Measurements from ENCODE around the gene SETDB2.

SETDB2 gene

GRCh38 chr13:49428041-49428763, 15.9 kb upstream of the SETDB2 start:
- no peak for DNase-seq (ENCODE audit: low read depth in 4 of 4, low spot score in 1 of 4)

- no peak for DNase-seq (ENCODE audit: low read depth in 4 of 4, low spot score in 1 of 4)
Observed at GRCh38 chr13:49429121-49429520, 15.0 kb upstream of the SETDB2 start.

GRCh38 chr13:49435992-49436391, 8.1 kb upstream of the SETDB2 start:
- no peak for DNase-seq (ENCODE audit: low read depth in 4 of 4, low spot score in 1 of 4)

GRCh38 chr13:49436890-49437289, 7.2 kb upstream of the SETDB2 start:
- DNase-seq (ENCODE audit: low read depth in 4 of 4, low spot score in 1 of 4) = no peak

- no peak for DNase-seq (ENCODE audit: low read depth in 4 of 4, low spot score in 1 of 4)
Observed at GRCh38 chr13:49437705-49438104, 6.4 kb upstream of the SETDB2 start.

- no peak for DNase-seq (ENCODE audit: low read depth in 4 of 4, low spot score in 1 of 4)
Observed at GRCh38 chr13:49439609-49440008, 4.5 kb upstream of the SETDB2 start.

- no peak for DNase-seq (ENCODE audit: low read depth in 4 of 4, low spot score in 1 of 4)
Observed at GRCh38 chr13:49441312-49441711, 2.8 kb upstream of the SETDB2 start.

GRCh38 chr13:49441846-49442245, 2.2 kb upstream of the SETDB2 start:
- no peak for DNase-seq (ENCODE audit: low read depth in 4 of 4, low spot score in 1 of 4)

- no peak for DNase-seq (ENCODE audit: low read depth in 4 of 4, low spot score in 1 of 4)
Observed at GRCh38 chr13:49443357-49443703, 744 bp upstream of the SETDB2 start.

GRCh38 chr13:49444524-49445395, 686 bp downstream of the SETDB2 start:
- DNase-seq (ENCODE audit: low read depth in 4 of 4, low spot score in 1 of 4) = no peak

GRCh38 chr13:49446473-49446872, 2.4 kb downstream of the SETDB2 start:
- no peak for DNase-seq (ENCODE audit: low read depth in 4 of 4, low spot score in 1 of 4)

- DNase-seq (ENCODE audit: low read depth in 4 of 4, low spot score in 1 of 4) = no peak
Observed at GRCh38 chr13:49448753-49449152, 4.7 kb downstream of the SETDB2 start.

- DNase-seq (ENCODE audit: low read depth in 4 of 4, low spot score in 1 of 4) = no peak
Observed at GRCh38 chr13:49450105-49450819, 6.2 kb downstream of the SETDB2 start.

- no peak for DNase-seq (ENCODE audit: low read depth in 4 of 4, low spot score in 1 of 4)
Observed at GRCh38 chr13:49452725-49453457, 8.8 kb downstream of the SETDB2 start.

- DNase-seq (ENCODE audit: low read depth in 4 of 4, low spot score in 1 of 4) = no peak
Observed at GRCh38 chr13:49453465-49453864, 9.4 kb downstream of the SETDB2 start.

- DNase-seq (ENCODE audit: low read depth in 4 of 4, low spot score in 1 of 4) = no peak
Observed at GRCh38 chr13:49454388-49455006, 10.4 kb downstream of the SETDB2 start.

- DNase-seq (ENCODE audit: low read depth in 4 of 4, low spot score in 1 of 4) = no peak
Observed at GRCh38 chr13:49455007-49455398, 10.9 kb downstream of the SETDB2 start.

GRCh38 chr13:49456156-49456555, 12.1 kb downstream of the SETDB2 start:
- DNase-seq (ENCODE audit: low read depth in 4 of 4, low spot score in 1 of 4) = no peak

- no peak for DNase-seq (ENCODE audit: low read depth in 4 of 4, low spot score in 1 of 4)
Observed at GRCh38 chr13:49457221-49457620, 13.1 kb downstream of the SETDB2 start.

GRCh38 chr13:49459580-49459979, 15.5 kb downstream of the SETDB2 start:
- DNase-seq (ENCODE audit: low read depth in 4 of 4, low spot score in 1 of 4) = no peak

- DNase-seq (ENCODE audit: low read depth in 4 of 4, low spot score in 1 of 4) = no peak
Observed at GRCh38 chr13:49464085-49464484, 20.0 kb downstream of the SETDB2 start.
